CD4-positive, alpha-beta T cell (primary cell): ENCODE data around the gene ADCY5. TPM values are rescaled to one million over a fixed set of nuclear protein-coding genes. Genes with fewer than 3 reads are reported as not detected.

Experiments used
- ATAC-seq: fragments of 200-7000 bp; cut with Tn5 transposase; one replicate; pipeline ENCODE4 v1.10.0; 2022; ENCODE audit warnings: mild to moderate bottlenecking; ENCODE audit not compliant: poor library complexity
- CTCF ChIA-PET: fragments of 350-600 bp; sonication (Branson Sonifier 250); formaldehyde crosslinking; loops from one replicate; lab custom pipeline; 2021; ENCODE audit warnings: antibody characterized with exemption, inconsistent platforms; lab: Charles Lee
- POLR2A ChIA-PET: fragments of 350-600 bp; sonication (Branson Sonifier 250); formaldehyde crosslinking; loops from one replicate; lab custom pipeline; 2021; ENCODE audit warnings: antibody characterized with exemption, inconsistent platforms; lab: Charles Lee
- DNase-seq, 14 experiments: peaks; one replicate each; pipeline ENCODE4 v3.0.0-alpha.2; 2013 to 2020; ENCODE audit warnings: mixed read lengths in 2 of 14
- H3K27ac ChIP-seq, 2 donors: one replicate each; pipeline versions ENCODE4 v1.5.1 to v1.7.0; 2013; ENCODE audit warnings: low read length in 2 of 2, low read depth in 1 of 2, mild to moderate bottlenecking in 1 of 2
- H3K27me3 ChIP-seq, 2 experiments: 1 replicate in 1 of 2; 2 replicates in 1 of 2; pipeline versions ENCODE4 v1.6.1 to v1.7.0; 2013; ENCODE audit warnings: low read length in 2 of 2, control low read depth in 1 of 2, mild to moderate bottlenecking in 1 of 2, moderate library complexity in 1 of 2; ENCODE audit not compliant: insufficient read depth in 2 of 2, control insufficient read depth in 1 of 2
- H3K36me3 ChIP-seq: one replicate; pipeline ENCODE4 v1.6.1; 2013; ENCODE audit warnings: low read length, control low read depth; ENCODE audit not compliant: insufficient read depth
- H3K4me1 ChIP-seq: one replicate; pipeline ENCODE4 v1.6.1; 2013; ENCODE audit warnings: low read length, control low read depth; ENCODE audit not compliant: insufficient read depth
- H3K4me3 ChIP-seq: one replicate; pipeline ENCODE4 v1.5.1; 2013; ENCODE audit warnings: mild to moderate bottlenecking, low read length, moderate library complexity
- H3K9me3 ChIP-seq, 2 experiments: 1 replicate in 1 of 2; 2 replicates in 1 of 2; pipeline versions ENCODE4 v1.6.1 to v1.7.0; 2013; ENCODE audit warnings: low read length in 2 of 2, mild to moderate bottlenecking in 2 of 2, control low read depth in 1 of 2, moderate library complexity in 1 of 2; ENCODE audit not compliant: control insufficient read depth in 1 of 2, insufficient read depth in 1 of 2
- H3K27ac Mint-ChIP-seq: one replicate; pipeline ENCODE4 v1.8.0; 2020; ENCODE audit warnings: mixed read lengths
- H3K27me3 Mint-ChIP-seq: one replicate; pipeline ENCODE4 v1.8.0; 2021; ENCODE audit warnings: mixed read lengths
- H3K36me3 Mint-ChIP-seq: one replicate; pipeline ENCODE4 v1.8.0; 2021; ENCODE audit warnings: low read depth, mixed read lengths
- H3K4me1 Mint-ChIP-seq: one replicate; pipeline ENCODE4 v1.8.0; 2021; ENCODE audit warnings: low read depth, mixed read lengths
- H3K4me3 Mint-ChIP-seq: one replicate; pipeline ENCODE4 v1.8.0; 2020; ENCODE audit warnings: mild to moderate bottlenecking, mixed read lengths
- H3K9me3 Mint-ChIP-seq: one replicate; pipeline ENCODE4 v1.8.0; 2020; ENCODE audit warnings: mixed read lengths
- intact Hi-C, 2 experiments: fragments of 100-400 bp; cut with DNase I in 1 of 2; cut with micrococcal nuclease in 1 of 2; formaldehyde crosslinking; loops; one replicate each; pipeline versions ENCODE4 v1.15.1 to v1.9.0; 2023 to 2025; cut with DNase I, micrococcal nuclease
- total RNA-seq, 174 experiments: library from RNA in 2 of 174; stranded (reverse) in 2 of 174; gene quantifications; one replicate each; pipeline ENCODE4 v1.2.3 and lab custom pipeline; 2021 to 2026
- TF ChIP-seq, protein P1 (sequence below): fragments of 200-600 bp; IDR thresholded peaks from one replicate; pipeline ENCODE4 v1.8.0; 2022; ENCODE audit warnings: antibody characterized with exemption, mild to moderate bottlenecking

Gene ADCY5
- total RNA-seq, 2 experiments from 2014 or later: not detected

DNA sequence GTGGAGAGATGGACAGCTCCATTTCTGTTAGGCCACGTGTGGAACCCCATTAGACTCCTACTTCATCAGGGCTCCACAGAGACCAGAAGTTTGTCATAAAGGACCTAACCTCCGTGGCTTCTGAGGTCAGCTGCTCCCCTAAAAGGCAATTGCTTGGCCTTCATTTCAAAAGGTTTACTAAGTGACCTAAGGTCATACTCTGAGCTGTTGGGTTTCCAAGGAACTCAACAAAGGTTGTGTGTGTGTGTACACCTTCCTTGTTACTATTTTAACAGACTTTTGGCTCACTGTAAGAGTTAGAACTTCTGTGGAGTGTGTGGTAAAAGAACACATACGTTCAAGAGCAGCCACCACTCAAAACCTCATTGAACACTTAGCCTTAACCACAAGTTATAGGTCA lies 173.2 kb downstream of the ADCY5 start:
- CTCF ChIA-PET: no interaction called here
- H3K36me3 Mint-ChIP-seq: peaks cover 12% of the 10 kb centered on the region
- Histone ChIP-seq H3K27ac (no peak overlapping the region), H3K4me1 (no peaks in the 10 kb centered on the region), H3K4me3 (no peak overlapping the region), H3K27me3 (no peaks in the 10 kb centered on the region), H3K36me3 (peaks cover 3% of the 10 kb centered on the region), H3K9me3 (no peaks in the 10 kb centered on the region)
- no peak overlapping the region for H3K4me3 Mint-ChIP-seq
- DNase-seq: no peak
- POLR2A ChIA-PET: no interaction called here
- no peaks in the 10 kb centered on the region for H3K9me3 Mint-ChIP-seq
- no peak for ATAC-seq
- H3K27ac Mint-ChIP-seq: no peak overlapping the region
- TF ChIP-seq, protein P1, sequence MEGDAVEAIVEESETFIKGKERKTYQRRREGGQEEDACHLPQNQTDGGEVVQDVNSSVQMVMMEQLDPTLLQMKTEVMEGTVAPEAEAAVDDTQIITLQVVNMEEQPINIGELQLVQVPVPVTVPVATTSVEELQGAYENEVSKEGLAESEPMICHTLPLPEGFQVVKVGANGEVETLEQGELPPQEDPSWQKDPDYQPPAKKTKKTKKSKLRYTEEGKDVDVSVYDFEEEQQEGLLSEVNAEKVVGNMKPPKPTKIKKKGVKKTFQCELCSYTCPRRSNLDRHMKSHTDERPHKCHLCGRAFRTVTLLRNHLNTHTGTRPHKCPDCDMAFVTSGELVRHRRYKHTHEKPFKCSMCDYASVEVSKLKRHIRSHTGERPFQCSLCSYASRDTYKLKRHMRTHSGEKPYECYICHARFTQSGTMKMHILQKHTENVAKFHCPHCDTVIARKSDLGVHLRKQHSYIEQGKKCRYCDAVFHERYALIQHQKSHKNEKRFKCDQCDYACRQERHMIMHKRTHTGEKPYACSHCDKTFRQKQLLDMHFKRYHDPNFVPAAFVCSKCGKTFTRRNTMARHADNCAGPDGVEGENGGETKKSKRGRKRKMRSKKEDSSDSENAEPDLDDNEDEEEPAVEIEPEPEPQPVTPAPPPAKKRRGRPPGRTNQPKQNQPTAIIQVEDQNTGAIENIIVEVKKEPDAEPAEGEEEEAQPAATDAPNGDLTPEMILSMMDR: no peak
- intact Hi-C loops: no loop called here
- H3K27me3 Mint-ChIP-seq: no peaks in the 10 kb centered on the region
- no peaks in the 10 kb centered on the region for H3K4me1 Mint-ChIP-seq

DNA sequence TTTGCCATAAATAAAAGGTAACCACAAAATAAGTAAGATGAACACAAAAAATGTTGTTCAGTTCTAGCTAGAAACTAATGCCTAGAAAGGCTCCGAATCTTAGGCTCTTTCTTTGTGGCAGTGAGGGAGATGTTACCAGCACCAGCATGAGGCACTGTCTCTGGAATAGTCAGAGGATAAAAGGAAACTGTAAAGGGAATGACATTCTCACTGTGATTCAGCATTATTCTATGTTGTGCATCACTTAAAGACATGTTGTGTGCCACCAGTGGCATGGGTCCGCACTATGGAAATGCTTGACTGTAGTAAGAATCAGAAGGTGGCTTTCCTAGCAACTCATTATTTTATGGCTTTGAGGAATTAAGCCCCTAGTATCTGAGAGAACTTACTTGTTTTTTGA lies 176.3 kb downstream of the ADCY5 start:
- no peaks in the 10 kb centered on the region for H3K27me3 Mint-ChIP-seq
- no peaks in the 10 kb centered on the region for H3K4me1 Mint-ChIP-seq
- Histone ChIP-seq H3K27me3 (no peaks in the 10 kb centered on the region), H3K4me1 (no peaks in the 10 kb centered on the region), H3K27ac (no peak overlapping the region), H3K9me3 (no peaks in the 10 kb centered on the region), H3K36me3 (peaks cover 3% of the 10 kb centered on the region), H3K4me3 (no peak overlapping the region)
- H3K27ac Mint-ChIP-seq: no peak overlapping the region
- no peaks in the 10 kb centered on the region for H3K9me3 Mint-ChIP-seq
- TF ChIP-seq, protein P1: no peak
- ChIA-PET CTCF (no interaction called here), POLR2A (no interaction called here)
- H3K36me3 Mint-ChIP-seq: peaks cover 32% of the 10 kb centered on the region
- intact Hi-C loops: no loop called here
- DNase-seq: no peak
- ATAC-seq: no peak
- H3K4me3 Mint-ChIP-seq: no peak overlapping the region

DNA sequence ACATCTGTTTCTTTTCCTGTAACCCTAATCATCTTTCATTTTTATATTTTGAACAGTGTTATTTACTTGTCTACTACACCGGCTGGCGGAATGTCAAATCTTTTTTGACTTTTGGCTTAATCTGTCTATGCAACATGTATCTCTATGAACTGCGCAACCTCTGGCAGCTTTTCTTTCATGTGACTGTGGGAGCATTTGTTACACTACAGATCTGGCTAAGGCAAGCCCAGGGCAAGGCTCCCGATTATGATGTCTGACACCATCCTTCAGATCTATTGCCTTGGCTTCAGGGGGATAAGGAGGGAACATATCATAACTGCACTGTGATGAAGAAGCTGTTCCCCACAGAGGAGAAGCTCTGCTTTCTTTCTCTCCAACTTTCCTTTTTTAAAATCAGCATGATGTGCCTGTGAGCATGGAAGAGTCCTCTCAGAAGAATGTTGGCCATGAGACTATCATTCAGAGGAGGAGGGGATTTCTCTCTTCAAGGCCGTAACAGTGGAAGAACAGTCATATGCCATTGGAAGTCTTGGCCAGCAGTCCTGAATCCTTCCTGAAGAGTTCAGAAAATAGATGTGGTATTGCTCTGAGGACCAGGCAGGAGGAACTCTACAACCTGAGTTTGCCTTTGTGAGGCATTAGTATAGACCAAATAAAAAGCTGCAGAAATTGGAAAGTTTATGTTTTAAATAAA lies 177.3 kb downstream of the ADCY5 start:
- TF ChIP-seq, protein P1: no peak
- Histone ChIP-seq H3K9me3 (no peaks in the 10 kb centered on the region), H3K4me3 (no peak overlapping the region), H3K27me3 (no peaks in the 10 kb centered on the region), H3K4me1 (no peaks in the 10 kb centered on the region), H3K27ac (no peak overlapping the region), H3K36me3 (peaks cover 3% of the 10 kb centered on the region)
- ChIA-PET CTCF (no interaction called here), POLR2A (no interaction called here)
- peaks cover 42% of the 10 kb centered on the region for H3K36me3 Mint-ChIP-seq
- H3K4me1 Mint-ChIP-seq: no peaks in the 10 kb centered on the region
- H3K4me3 Mint-ChIP-seq: no peak overlapping the region
- ATAC-seq: no peak
- H3K27ac Mint-ChIP-seq: no peak overlapping the region
- DNase-seq: no peak
- intact Hi-C loops: no loop called here
- H3K27me3 Mint-ChIP-seq: no peaks in the 10 kb centered on the region
- no peaks in the 10 kb centered on the region for H3K9me3 Mint-ChIP-seq
